SJSA1 (cell line): ENCODE results near the gene UGT1A7. TPM values are rescaled to one million over a fixed set of nuclear protein-coding genes. Genes with fewer than 3 reads are reported as not detected.

ENCODE experiments used
- DNase-seq, 2 experiments: peaks; one replicate each; pipeline ENCODE4 v3.0.0-alpha.2; 2015 to 2020; ENCODE audit warnings: low spot score in 2 of 2, low read depth in 1 of 2
- H3K27ac ChIP-seq: fragments of 250-450 bp; sonication (Bioruptor Pico); 2 replicates; pipeline ENCODE4 v1.5.1; 2020; ENCODE audit warnings: mild to moderate bottlenecking, moderate library complexity
- H3K27me3 ChIP-seq: fragments of 250-450 bp; sonication (Bioruptor Pico); replicated peaks from 2 replicates; pipeline ENCODE4 v1.5.1; 2020; ENCODE audit warnings: mild to moderate bottlenecking, moderate library complexity
- H3K36me3 ChIP-seq: fragments of 250-450 bp; sonication (Bioruptor Pico); 2 replicates; pipeline ENCODE4 v1.5.1; 2020; ENCODE audit warnings: mild to moderate bottlenecking
- H3K4me1 ChIP-seq: fragments of 250-450 bp; sonication (Bioruptor Pico); replicated peaks from 2 replicates; pipeline ENCODE4 v1.6.1; 2021; ENCODE audit warnings: mild to moderate bottlenecking
- H3K4me3 ChIP-seq: fragments of 250-450 bp; sonication (Bioruptor Pico); 2 replicates; pipeline ENCODE4 v1.5.1; 2020; ENCODE audit warnings: mild to moderate bottlenecking
- H3K9me3 ChIP-seq: fragments of 250-450 bp; sonication (Bioruptor Pico); replicated peaks from 2 replicates; pipeline ENCODE4 v1.5.1; 2020; ENCODE audit warnings: mild to moderate bottlenecking
- total RNA-seq: library from RNA; depleted of rRNA; stranded (reverse); fragments of >200 nt; shearing (Covaris generic); gene quantifications from 2 replicates; pipeline ENCODE4 v1.2.3, GENCODE V29; 2014

UGT1A7 gene
- total RNA-seq, 1 experiment from 2014 or later, result not detected

DNA sequence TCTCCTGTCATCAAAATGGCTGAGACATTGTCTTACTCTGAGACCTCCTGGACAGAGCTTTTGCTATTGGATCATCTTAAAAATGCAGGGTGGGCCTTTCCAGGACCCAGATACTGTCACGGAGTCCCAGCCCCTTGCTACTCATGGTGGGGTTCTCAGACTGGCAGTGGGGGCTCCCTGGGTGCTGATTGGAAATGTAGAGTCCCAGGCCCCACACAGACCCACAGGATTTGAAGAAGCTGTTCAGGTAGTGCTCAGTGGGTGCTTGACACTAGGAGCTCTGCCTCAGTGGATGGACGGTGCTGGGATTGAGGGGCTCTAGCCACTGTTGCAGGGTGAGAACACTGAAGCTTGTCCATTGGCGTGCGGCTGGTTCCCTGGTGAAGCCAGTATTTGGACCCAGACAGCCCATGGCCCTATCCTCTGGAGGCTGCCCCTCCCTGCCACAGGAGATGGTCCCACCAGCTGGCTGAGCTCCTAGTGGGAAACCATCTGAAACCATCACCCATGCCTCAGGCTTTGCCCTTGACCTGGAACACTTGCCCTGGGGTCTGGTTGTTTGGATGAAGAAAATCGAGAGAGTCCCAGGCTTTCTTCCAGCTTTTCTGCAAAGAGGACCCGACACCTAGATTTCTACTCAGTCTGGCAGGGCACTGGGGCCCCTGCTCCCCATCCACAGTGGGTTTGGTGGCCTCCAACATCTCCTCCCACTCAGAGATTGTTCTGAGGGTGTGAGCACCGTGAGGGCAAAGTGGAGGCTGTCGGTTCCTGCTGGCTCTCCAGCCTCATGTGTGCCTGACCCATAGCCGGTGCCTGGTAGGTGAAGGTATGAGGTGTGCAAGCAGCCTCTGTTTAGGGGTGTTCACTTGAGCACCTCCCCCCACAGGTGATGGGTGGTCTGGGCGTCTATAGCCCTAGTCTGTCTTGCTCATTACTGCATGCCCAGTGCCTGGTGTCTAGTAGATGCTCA lies 126.5 kb downstream of the UGT1A7 start:
- H3K36me3 ChIP-seq, result no peaks in the 10 kb centered on the region
- peaks cover 3% of the 10 kb centered on the region; the same call in 1 of the 2 replicates for H3K27me3 ChIP-seq
- H3K27ac ChIP-seq, result no peak overlapping the region
- no peaks in the 10 kb centered on the region for H3K9me3 ChIP-seq
- no peak overlapping the region for H3K4me3 ChIP-seq
- DNase-seq, result peak in 1 of 2 experiments; percentile 34
- no peaks in the 10 kb centered on the region for H3K4me1 ChIP-seq

- no peak for DNase-seq
- no peaks in the 10 kb centered on the region for H3K4me1 ChIP-seq
Measured at GRCh38 chr2:233810385-233810784, 128.7 kb downstream of the UGT1A7 start.

GRCh38 chr2:233811087-233811486 lies 129.4 kb downstream of the UGT1A7 start:
- H3K27me3 ChIP-seq, result 0 out of 2 replicates have a peak, but pooled peaks cover 3% of the 10 kb centered on the region
- peak in 1 of 2 experiments; percentile 31 for DNase-seq
- H3K27ac ChIP-seq, result no peak overlapping the region
- H3K9me3 ChIP-seq, result no peaks in the 10 kb centered on the region
- no peaks in the 10 kb centered on the region for H3K36me3 ChIP-seq
- peaks cover under 1% of the 10 kb centered on the region for H3K4me1 ChIP-seq
- H3K4me3 ChIP-seq, result no peak overlapping the region

More at GRCh38 chr2:233810385-233810784, 128.7 kb downstream of the UGT1A7 start:
- Histone ChIP-seq H3K27me3 (peaks cover 3% of the 10 kb centered on the region; the same call in 1 of the 2 replicates), H3K9me3 (no peaks in the 10 kb centered on the region), H3K4me3 (no peak overlapping the region), H3K27ac (no peak overlapping the region), H3K36me3 (no peaks in the 10 kb centered on the region)

- DNase-seq, result peak in 1 of 2 experiments; percentile 31
- H3K27ac ChIP-seq, result no peak overlapping the region
- no peaks in the 10 kb centered on the region for H3K36me3 ChIP-seq
- peaks cover 7% of the 10 kb centered on the region for H3K4me1 ChIP-seq
- H3K9me3 ChIP-seq, result no peaks in the 10 kb centered on the region
- H3K27me3 ChIP-seq, result 0 out of 2 replicates have a peak, but pooled peaks cover 3% of the 10 kb centered on the region
- H3K4me3 ChIP-seq, result no peak overlapping the region
Measured at GRCh38 chr2:233811732-233812131, 130.0 kb downstream of the UGT1A7 start.

DNA sequence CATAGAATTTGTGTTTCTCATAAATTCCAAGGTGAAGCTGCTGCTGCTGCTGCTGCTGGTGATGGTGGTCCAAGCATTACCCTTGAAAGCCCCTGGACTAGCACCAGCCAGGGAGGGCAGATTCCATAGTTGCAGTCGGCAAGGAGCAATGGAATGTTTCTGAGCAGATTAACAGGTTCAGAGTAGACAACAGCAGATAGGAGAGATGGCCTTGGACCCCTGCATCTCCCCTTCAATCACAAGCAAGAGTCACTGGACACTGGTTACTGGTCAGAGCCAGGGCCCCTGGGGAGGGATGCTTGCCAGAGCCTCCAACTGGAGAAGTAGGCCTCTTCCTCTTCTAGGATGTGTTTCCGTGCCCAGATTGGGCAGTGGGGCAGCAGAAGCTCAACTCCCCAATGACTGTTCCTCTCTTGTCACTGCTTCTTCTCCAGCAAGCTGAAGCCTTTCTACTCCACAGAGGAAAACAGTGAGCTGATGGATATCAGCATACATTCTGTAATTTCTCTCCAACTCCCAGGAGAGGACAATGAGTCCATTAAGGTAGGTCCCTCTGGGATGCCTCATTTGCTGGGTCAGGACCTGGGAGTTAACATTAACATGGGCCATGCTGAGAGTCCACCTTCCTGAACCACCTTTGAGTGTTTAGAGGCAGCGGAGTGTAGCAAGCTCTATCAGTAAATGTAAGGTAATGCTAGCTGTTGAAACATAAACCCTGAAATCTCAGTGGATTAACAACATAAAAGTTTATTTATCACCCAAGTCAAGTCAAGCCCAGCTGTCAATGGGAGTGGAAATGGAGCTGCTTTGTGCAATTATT lies 131.7 kb downstream of the UGT1A7 start:
- no peak overlapping the region for H3K4me3 ChIP-seq
- 0 out of 2 replicates have a peak, but pooled peaks cover 3% of the 10 kb centered on the region for H3K27me3 ChIP-seq
- no peak overlapping the region for H3K27ac ChIP-seq
- peaks cover 10% of the 10 kb centered on the region for H3K4me1 ChIP-seq
- H3K36me3 ChIP-seq, result no peaks in the 10 kb centered on the region
- DNase-seq, result no peak
- H3K9me3 ChIP-seq, result no peaks in the 10 kb centered on the region; the same call in 1 of the 2 replicates

- Histone ChIP-seq H3K27ac (no peak overlapping the region), H3K9me3 (no peaks in the 10 kb centered on the region; the same call in 1 of the 2 replicates), H3K4me3 (no peak overlapping the region), H3K36me3 (no peaks in the 10 kb centered on the region), H3K4me1 (peaks cover 10% of the 10 kb centered on the region), H3K27me3 (0 out of 2 replicates have a peak, but pooled peaks cover 3% of the 10 kb centered on the region)
- no peak for DNase-seq
Measured at GRCh38 chr2:233814056-233814835, 132.5 kb downstream of the UGT1A7 start.

GRCh38 chr2:233815861-233816260 lies 134.2 kb downstream of the UGT1A7 start:
- Histone ChIP-seq H3K27ac (peak overlapping the region; percentile 11; the same call in 1 of the 2 replicates), H3K4me1 (peaks cover 10% of the 10 kb centered on the region), H3K36me3 (no peaks in the 10 kb centered on the region), H3K27me3 (no peaks in the 10 kb centered on the region), H3K4me3 (no peak overlapping the region), H3K9me3 (no peaks in the 10 kb centered on the region; the same call in 1 of the 2 replicates)
- DNase-seq, result no peak

DNA sequence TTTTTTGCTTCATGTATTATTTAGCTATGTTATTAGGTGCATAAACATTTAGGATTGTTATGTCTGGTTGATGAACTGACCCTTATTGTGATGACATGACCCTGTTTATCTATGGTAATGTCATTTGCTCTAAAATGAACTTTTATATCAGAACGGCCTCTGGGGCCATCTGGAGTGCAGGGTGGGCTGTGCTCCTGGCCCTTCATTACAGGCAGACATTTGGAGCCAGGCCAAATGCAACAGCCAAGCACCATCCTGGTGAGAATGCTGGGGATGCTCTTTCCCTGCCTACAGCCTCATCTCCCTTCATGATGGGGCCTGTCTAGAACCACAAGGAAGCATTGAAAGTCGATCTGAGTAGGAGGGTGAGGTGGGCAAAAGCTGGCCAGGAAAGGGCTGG lies 134.6 kb downstream of the UGT1A7 start:
- peaks cover 10% of the 10 kb centered on the region for H3K4me1 ChIP-seq
- H3K27me3 ChIP-seq, result no peaks in the 10 kb centered on the region
- H3K36me3 ChIP-seq, result no peaks in the 10 kb centered on the region
- H3K27ac ChIP-seq, result peak overlapping the region; percentile 11; the same call in 1 of the 2 replicates
- no peaks in the 10 kb centered on the region; the same call in 1 of the 2 replicates for H3K9me3 ChIP-seq
- no peak overlapping the region for H3K4me3 ChIP-seq
- no peak for DNase-seq

- no peak overlapping the region for H3K27ac ChIP-seq
- no peaks in the 10 kb centered on the region for H3K36me3 ChIP-seq
- H3K4me1 ChIP-seq, result peaks cover 10% of the 10 kb centered on the region
Measured at GRCh38 chr2:233816771-233817170, 135.1 kb downstream of the UGT1A7 start.

GRCh38 chr2:233817361-233817911 lies 135.7 kb downstream of the UGT1A7 start:
- no peaks in the 10 kb centered on the region; the same call in 1 of the 2 replicates for H3K9me3 ChIP-seq
- no peak overlapping the region for H3K4me3 ChIP-seq
- no peaks in the 10 kb centered on the region for H3K36me3 ChIP-seq
- no peaks in the 10 kb centered on the region for H3K27me3 ChIP-seq
- peak in 1 of 2 experiments; percentile 22 for DNase-seq
- H3K4me1 ChIP-seq, result peaks cover 10% of the 10 kb centered on the region
- H3K27ac ChIP-seq, result no peak overlapping the region

More at GRCh38 chr2:233816771-233817170, 135.1 kb downstream of the UGT1A7 start:
- no peak for DNase-seq
- no peaks in the 10 kb centered on the region for H3K27me3 ChIP-seq
- H3K9me3 ChIP-seq, result no peaks in the 10 kb centered on the region; the same call in 1 of the 2 replicates
- H3K4me3 ChIP-seq, result no peak overlapping the region

- no peak overlapping the region for H3K27ac ChIP-seq
- no peak overlapping the region for H3K4me3 ChIP-seq
- no peaks in the 10 kb centered on the region for H3K27me3 ChIP-seq
- no peaks in the 10 kb centered on the region for H3K36me3 ChIP-seq
- peaks cover 10% of the 10 kb centered on the region for H3K4me1 ChIP-seq
- peak in 1 of 2 experiments; percentile 31 for DNase-seq
- no peaks in the 10 kb centered on the region; the same call in 1 of the 2 replicates for H3K9me3 ChIP-seq
Measured at GRCh38 chr2:233817995-233818638, 136.4 kb downstream of the UGT1A7 start.
